ENCODE measurements around the gene GPR162.

Gene GPR162

GRCh38 chr12:6788972-6789924 is 32.4 kb upstream of the GPR162 start, which contains the start of gene CD4:
TSS of gene CD4 (plus strand) at chr12:6789528. CDS start at chr12:6800139, 10,611 bp downstream.
- no peak for DNase-seq (ENCODE audit: low spot score)

GRCh38 chr12:6790496-6791150 is 31.0 kb upstream of the GPR162 start:
- DNase-seq (ENCODE audit: low spot score) = no peak

GRCh38 chr12:6791931-6792520 is 29.6 kb upstream of the GPR162 start:
- no peak for DNase-seq (ENCODE audit: low spot score)

- DNase-seq (ENCODE audit: low spot score) = no peak
Observed at GRCh38 chr12:6792522-6793201, 29.0 kb upstream of the GPR162 start.

GRCh38 chr12:6795088-6795487 is 26.5 kb upstream of the GPR162 start:
- DNase-seq (ENCODE audit: low spot score) = no peak

- DNase-seq (ENCODE audit: low spot score) = no peak
Observed at GRCh38 chr12:6796576-6796975, 25.0 kb upstream of the GPR162 start.

- no peak for DNase-seq (ENCODE audit: low spot score)
Observed at GRCh38 chr12:6799147-6799546, 22.5 kb upstream of the GPR162 start.

- DNase-seq (ENCODE audit: low spot score) = no peak
Observed at GRCh38 chr12:6807170-6807569, 14.5 kb upstream of the GPR162 start.

- no peak for DNase-seq (ENCODE audit: low spot score)
Observed at GRCh38 chr12:6809056-6809455, 12.6 kb upstream of the GPR162 start.

- no peak for DNase-seq (ENCODE audit: low spot score)
Observed at GRCh38 chr12:6810758-6811157, 10.9 kb upstream of the GPR162 start.

- no peak for DNase-seq (ENCODE audit: low spot score)
Observed at GRCh38 chr12:6813363-6813762, 8.3 kb upstream of the GPR162 start.

- DNase-seq (ENCODE audit: low spot score) = no peak
Observed at GRCh38 chr12:6816598-6816997, 5.0 kb upstream of the GPR162 start.

GRCh38 chr12:6817098-6817497 is 4.5 kb upstream of the GPR162 start:
- no peak for DNase-seq (ENCODE audit: low spot score)

GRCh38 chr12:6817662-6818157 is 3.9 kb upstream of the GPR162 start:
- no peak for DNase-seq (ENCODE audit: low spot score)

- no peak for DNase-seq (ENCODE audit: low spot score)
Observed at GRCh38 chr12:6818222-6818621, 3.4 kb upstream of the GPR162 start.

GRCh38 chr12:6818645-6819044 is 3.0 kb upstream of the GPR162 start:
- DNase-seq (ENCODE audit: low spot score) = no peak

- no peak for DNase-seq (ENCODE audit: low spot score)
Observed at GRCh38 chr12:6819106-6820030, 2.3 kb upstream of the GPR162 start.

GRCh38 chr12:6820166-6820565 is 1.5 kb upstream of the GPR162 start:
- no peak for DNase-seq (ENCODE audit: low spot score)

GRCh38 chr12:6822426-6823135 is 960 bp downstream of the GPR162 start:
- no peak for DNase-seq (ENCODE audit: low spot score)

Measured in AG20443 (cell line).